Activated naive CD8-positive, alpha-beta T cell treated with anti-CD3 and anti-CD28 coated beads for 36 hours (primary cell): ENCODE results near the gene SCFD1. TPM values are rescaled to one million over a fixed set of nuclear protein-coding genes. Genes with fewer than 3 reads are reported as not detected.
"Not testable (repeated sequence)": the region's sequence is repeated elsewhere in the genome, so short reads cannot be mapped to it uniquely, and the experiment has no call there.

Source experiments
- DNase-seq: peaks from one replicate; pipeline ENCODE4 v3.0.0; 2021
- H3K27ac Mint-ChIP-seq: one replicate; pipeline ENCODE4 v1.8.0; 2022; ENCODE audit warnings: mild to moderate bottlenecking, moderate library complexity, mixed read lengths
- H3K27me3 Mint-ChIP-seq: one replicate; pipeline ENCODE4 v1.8.0; 2022; ENCODE audit warnings: mild to moderate bottlenecking, mixed read lengths
- H3K36me3 Mint-ChIP-seq: one replicate; pipeline ENCODE4 v1.8.0; 2021; ENCODE audit warnings: mild to moderate bottlenecking, mixed read lengths
- H3K4me1 Mint-ChIP-seq: one replicate; pipeline ENCODE4 v1.8.0; 2021; ENCODE audit warnings: mixed read lengths
- H3K4me3 Mint-ChIP-seq: one replicate; pipeline ENCODE4 v1.8.0; 2022; ENCODE audit warnings: mild to moderate bottlenecking, moderate library complexity, mixed read lengths
- H3K9me3 Mint-ChIP-seq: one replicate; pipeline ENCODE4 v1.8.0; 2022; ENCODE audit warnings: mixed read lengths
- total RNA-seq, 2 experiments: library from RNA; stranded (reverse); gene quantifications; one replicate each; pipeline ENCODE4 v1.2.3, GENCODE V29; 2021

The SCFD1 gene
- total RNA-seq, 2 experiments from 2014 or later, result 57.8 to 69.8 TPM

DNA sequence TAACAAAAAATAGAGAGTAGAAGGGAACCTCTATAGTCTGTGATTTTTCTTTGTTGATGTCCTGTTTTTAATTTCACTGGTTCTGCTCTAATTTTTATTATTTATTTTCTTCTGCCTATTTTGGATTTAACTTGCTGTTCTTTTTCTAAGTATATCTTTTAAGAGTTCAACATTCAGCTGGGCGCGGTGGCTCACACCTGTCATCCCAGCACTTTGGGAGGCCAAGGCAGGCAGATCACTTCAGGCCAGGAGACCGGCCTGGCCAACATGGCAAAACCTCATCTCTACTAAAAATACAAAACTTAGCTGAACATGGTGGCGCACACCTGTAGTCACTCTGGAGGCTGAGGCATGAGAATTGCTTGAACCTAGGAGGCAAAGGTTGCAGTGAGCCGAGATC, 58.7 kb downstream of the SCFD1 start:
- not testable (repeated sequence) for DNase-seq, H3K27me3 Mint-ChIP-seq, H3K4me1 Mint-ChIP-seq, H3K4me3 Mint-ChIP-seq, H3K27ac Mint-ChIP-seq, H3K9me3 Mint-ChIP-seq
- peaks cover 33% of the 10 kb centered on the region for H3K36me3 Mint-ChIP-seq

DNA sequence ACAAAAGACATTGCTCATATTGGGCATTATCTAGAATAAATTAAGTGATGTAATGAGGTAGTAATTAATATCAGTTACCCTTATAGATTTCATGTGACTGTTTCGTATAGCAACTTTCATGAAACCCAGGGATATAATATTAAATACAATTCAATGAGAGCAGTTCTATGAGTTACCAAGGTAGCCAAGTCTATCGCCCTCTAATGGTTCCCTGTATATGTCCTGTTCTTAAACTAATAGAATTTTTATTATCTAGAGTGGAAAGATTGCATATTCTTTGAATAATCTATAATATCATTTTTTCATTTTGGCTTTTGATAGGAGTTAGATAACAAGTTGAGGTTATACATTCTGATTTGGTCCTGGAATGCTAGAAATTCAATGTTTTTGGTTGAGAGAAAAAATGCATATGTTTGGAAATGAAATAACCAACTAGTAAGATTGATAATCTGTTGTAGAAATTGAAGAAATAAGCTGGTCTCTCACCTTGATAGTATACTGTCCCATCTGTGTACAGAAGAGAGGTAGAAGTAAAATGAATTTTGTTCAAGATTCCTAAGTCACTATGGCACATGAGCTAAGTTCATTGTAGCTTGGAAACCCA, 59.7 kb downstream of the SCFD1 start:
- Mint-ChIP-seq H3K4me3 (no peak overlapping the region), H3K27ac (no peak overlapping the region), H3K36me3 (peaks cover 27% of the 10 kb centered on the region), H3K4me1 (peaks cover 4% of the 10 kb centered on the region), H3K27me3 (no peaks in the 10 kb centered on the region), H3K9me3 (peaks cover 1% of the 10 kb centered on the region)
- DNase-seq, result no peak

DNA sequence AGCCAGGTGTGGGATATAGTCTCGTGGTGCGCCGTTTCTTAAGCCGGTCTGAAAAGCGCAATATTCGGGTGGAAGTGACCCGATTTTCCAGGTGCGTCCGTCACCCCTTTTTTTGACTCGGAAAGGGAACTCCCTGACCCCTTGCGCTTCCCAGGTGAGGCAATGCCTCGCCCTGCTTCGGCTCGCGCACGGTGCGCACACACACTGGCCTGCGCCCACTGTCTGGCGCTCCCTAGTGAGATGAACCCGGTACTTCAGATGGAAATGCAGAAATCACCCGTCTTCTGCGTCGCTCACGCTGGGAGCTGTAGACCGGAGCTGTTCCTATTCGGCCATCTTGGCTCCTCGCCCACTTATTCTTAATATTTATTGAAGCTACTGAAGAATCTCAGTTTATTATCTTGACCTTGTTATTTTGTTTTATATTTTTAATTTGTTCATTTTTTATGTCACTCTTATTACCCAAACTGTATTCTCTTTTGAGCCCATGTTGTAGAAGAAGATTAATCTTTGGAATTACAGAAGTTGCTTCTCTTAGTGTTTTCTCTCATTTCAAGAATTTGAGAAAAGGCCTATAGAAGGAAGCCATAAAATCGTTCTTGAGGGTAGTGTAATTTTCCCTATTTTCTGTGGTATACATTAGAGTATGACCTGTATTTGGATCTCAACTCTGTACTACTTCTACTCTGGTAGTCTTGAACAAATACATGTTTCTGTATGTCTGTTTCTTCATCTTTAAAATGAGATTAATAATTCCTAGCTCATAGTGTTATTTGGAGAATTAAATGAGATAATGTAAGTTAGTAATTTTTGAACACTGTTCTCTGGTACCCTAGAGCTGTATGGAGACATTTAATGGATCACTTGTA, 68.6 kb downstream of the SCFD1 start:
- Mint-ChIP-seq H3K27ac (peak overlapping the region; percentile 69), H3K4me3 (peak overlapping the region; percentile 54)
- not testable (repeated sequence) for H3K4me1 Mint-ChIP-seq, H3K36me3 Mint-ChIP-seq, H3K9me3 Mint-ChIP-seq, H3K27me3 Mint-ChIP-seq
- DNase-seq, result peak; percentile 37

DNA sequence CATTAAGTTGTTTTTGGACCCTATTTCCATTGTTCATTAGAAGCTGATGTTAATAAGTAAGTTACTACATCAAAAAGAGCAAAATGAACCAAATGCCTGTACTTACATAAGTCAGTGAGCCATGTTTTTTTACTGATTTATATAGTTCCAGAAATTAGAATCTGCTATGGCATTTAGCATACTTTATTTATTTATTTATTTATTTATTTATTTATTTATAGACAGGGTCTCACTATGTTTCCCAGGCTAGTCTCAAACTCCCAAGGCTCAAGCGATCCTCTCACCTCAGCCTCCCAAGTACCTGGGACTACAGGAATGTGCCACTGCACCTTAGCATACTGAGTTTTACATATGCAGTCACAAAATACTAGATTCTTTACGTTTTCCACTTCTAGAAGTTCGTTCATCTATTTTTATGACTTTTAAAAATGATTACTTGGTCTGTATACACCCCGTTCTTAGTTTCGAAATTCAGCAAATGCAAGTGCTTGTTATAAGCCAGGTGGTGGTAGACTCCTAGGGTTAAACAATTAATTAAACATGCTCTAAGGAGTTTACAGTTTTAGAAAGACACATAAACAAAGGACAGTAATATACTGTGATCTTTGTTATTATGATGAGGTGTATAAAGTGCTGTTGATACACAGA, 69.8 kb downstream of the SCFD1 start:
- Mint-ChIP-seq H3K4me1 (peaks cover 6% of the 10 kb centered on the region), H3K9me3 (no peaks in the 10 kb centered on the region), H3K27me3 (no peaks in the 10 kb centered on the region), H3K4me3 (no peak overlapping the region), H3K36me3 (peaks cover 2% of the 10 kb centered on the region), H3K27ac (peak overlapping the region; percentile 58)
- no peak for DNase-seq

DNA sequence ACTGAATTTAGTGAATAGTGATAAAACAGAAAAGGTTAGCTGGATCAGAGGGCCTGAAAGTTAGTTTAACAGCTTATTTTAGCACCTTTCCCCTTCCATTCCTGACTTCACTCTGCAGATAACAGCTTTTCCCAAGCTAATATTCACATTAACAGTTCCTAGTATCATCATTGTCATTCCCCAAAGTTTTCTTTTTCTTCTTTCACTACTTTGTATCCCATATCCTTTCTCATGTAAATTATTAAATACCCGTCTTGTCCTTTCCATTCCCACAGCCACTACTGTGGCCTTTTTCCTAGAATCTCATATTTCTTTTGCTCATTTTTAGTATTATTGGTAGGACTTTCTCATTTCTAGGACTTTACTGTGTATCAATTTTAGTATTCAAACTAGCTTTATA, 70.5 kb downstream of the SCFD1 start:
- no peaks in the 10 kb centered on the region for H3K9me3 Mint-ChIP-seq
- no peak overlapping the region for H3K4me3 Mint-ChIP-seq
- DNase-seq, result no peak
- H3K4me1 Mint-ChIP-seq, result peaks cover 6% of the 10 kb centered on the region
- H3K27me3 Mint-ChIP-seq, result no peaks in the 10 kb centered on the region
- peaks cover 3% of the 10 kb centered on the region for H3K36me3 Mint-ChIP-seq
- H3K27ac Mint-ChIP-seq, result no peak overlapping the region

DNA sequence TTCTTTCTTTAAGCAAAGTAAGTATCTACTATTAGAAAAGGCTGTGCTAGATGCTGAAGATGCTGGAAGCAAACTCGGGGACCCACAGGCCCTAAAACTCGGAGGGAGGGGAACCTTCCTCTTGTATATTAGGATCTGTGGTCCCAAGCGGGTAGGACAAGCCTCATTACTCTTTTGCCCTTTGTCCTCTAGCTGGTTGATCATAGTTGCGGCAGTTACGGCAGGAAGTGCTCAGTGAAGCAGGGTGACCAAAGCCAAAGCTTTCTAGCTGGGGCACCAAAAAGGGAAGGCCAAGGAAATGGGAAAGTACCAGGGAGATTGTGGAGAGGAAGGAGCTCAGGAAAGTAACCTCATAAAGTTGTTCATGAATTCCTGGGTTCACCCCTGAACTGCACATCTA, 76.3 kb downstream of the SCFD1 start:
- H3K9me3 Mint-ChIP-seq, result no peaks in the 10 kb centered on the region
- H3K27ac Mint-ChIP-seq, result no peak overlapping the region
- no peaks in the 10 kb centered on the region for H3K27me3 Mint-ChIP-seq
- DNase-seq, result no peak
- H3K4me3 Mint-ChIP-seq, result no peak overlapping the region
- peaks cover 10% of the 10 kb centered on the region for H3K36me3 Mint-ChIP-seq
- H3K4me1 Mint-ChIP-seq, result no peaks in the 10 kb centered on the region

GRCh38 chr14:30706704-30707103, 84.6 kb downstream of the SCFD1 start:
- H3K4me1 Mint-ChIP-seq, result no peaks in the 10 kb centered on the region
- no peak overlapping the region for H3K4me3 Mint-ChIP-seq
- H3K36me3 Mint-ChIP-seq, result peaks cover 8% of the 10 kb centered on the region
- DNase-seq, result no peak
- no peaks in the 10 kb centered on the region for H3K9me3 Mint-ChIP-seq
- no peaks in the 10 kb centered on the region for H3K27me3 Mint-ChIP-seq
- no peak overlapping the region for H3K27ac Mint-ChIP-seq

- Mint-ChIP-seq H3K9me3 (no peaks in the 10 kb centered on the region), H3K36me3 (peaks cover 8% of the 10 kb centered on the region), H3K27me3 (no peaks in the 10 kb centered on the region), H3K4me3 (no peak overlapping the region), H3K27ac (no peak overlapping the region), H3K4me1 (no peaks in the 10 kb centered on the region)
- DNase-seq, result no peak
These were observed 86.0 kb downstream of the SCFD1 start for GRCh38 chr14:30708157-30708556.

DNA sequence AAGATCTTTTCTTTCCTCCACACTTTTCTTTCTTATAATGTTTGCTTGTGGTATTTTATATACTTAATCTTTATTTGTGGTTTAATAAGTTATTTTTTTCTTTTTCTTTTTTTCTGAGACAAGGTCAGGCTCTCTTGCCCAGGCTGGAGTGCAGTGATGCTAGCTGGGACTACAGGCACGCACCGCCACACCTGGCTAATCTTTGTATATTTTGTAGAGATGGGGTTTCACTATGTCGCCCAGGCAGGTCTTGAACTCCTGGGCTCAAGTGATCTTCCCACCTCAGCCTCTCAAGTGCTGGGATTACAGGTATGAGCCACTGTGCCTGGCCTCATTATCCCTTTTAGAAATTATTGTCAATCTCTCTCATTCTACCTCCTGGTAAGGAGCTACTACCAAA, 87.1 kb downstream of the SCFD1 start:
- H3K36me3 Mint-ChIP-seq, result peaks cover 8% of the 10 kb centered on the region
- no peaks in the 10 kb centered on the region for H3K9me3 Mint-ChIP-seq
- DNase-seq, result no peak
- no peak overlapping the region for H3K27ac Mint-ChIP-seq
- no peaks in the 10 kb centered on the region for H3K4me1 Mint-ChIP-seq
- H3K4me3 Mint-ChIP-seq, result no peak overlapping the region
- no peaks in the 10 kb centered on the region for H3K27me3 Mint-ChIP-seq

- Mint-ChIP-seq H3K36me3 (peaks cover 4% of the 10 kb centered on the region), H3K4me1 (no peaks in the 10 kb centered on the region), H3K27ac (no peak overlapping the region), H3K27me3 (no peaks in the 10 kb centered on the region), H3K9me3 (no peaks in the 10 kb centered on the region), H3K4me3 (no peak overlapping the region)
- no peak for DNase-seq
These were observed 88.8 kb downstream of the SCFD1 start for GRCh38 chr14:30710876-30711275.

DNA sequence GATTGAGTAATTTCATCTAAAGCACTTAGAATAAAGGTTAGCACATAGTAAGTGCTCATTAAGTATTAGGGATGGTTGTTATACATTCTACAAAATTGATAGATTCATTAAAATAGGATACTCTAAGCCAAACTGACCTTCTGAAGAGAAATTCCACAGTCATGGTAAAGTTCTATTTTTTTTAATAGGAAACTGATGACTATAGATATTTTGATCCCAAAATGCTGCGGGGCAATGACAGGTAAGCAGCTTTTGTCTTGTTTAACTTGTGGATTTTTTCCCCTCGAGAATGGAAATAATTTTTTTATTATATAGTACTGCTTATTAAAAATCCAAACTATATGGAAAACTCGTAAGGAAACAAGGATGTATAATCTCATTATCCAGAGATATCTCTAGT, 97.0 kb downstream of the SCFD1 start:
- no peak for DNase-seq
- Mint-ChIP-seq H3K4me1 (no peaks in the 10 kb centered on the region), H3K27me3 (no peaks in the 10 kb centered on the region), H3K27ac (no peak overlapping the region), H3K36me3 (peaks cover 21% of the 10 kb centered on the region), H3K9me3 (peaks cover 4% of the 10 kb centered on the region), H3K4me3 (no peak overlapping the region)

DNA sequence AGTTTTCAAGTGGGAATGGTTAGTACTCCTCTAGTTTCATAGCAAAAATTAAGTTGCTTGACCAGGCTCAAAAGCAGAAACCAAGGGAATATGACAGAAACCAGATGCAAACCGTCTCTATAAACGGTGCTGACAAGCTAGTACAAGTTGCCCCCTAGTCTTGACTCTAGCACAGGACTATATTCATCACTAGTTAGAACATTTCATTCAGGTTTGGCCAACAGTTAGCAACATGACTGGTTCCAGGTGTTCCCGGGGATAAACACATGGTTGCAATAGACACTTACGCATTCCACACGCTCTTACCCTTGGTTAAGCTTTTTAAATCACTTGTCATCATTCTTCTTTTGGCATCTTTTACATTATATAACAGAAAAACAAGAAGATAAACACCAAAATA, 103.6 kb downstream of the SCFD1 start:
- H3K27ac Mint-ChIP-seq, result no peak overlapping the region
- no peaks in the 10 kb centered on the region for H3K27me3 Mint-ChIP-seq
- peaks cover 72% of the 10 kb centered on the region for H3K36me3 Mint-ChIP-seq
- DNase-seq, result no peak
- no peak overlapping the region for H3K4me3 Mint-ChIP-seq
- peaks cover 9% of the 10 kb centered on the region for H3K9me3 Mint-ChIP-seq
- H3K4me1 Mint-ChIP-seq, result peaks cover 2% of the 10 kb centered on the region

DNA sequence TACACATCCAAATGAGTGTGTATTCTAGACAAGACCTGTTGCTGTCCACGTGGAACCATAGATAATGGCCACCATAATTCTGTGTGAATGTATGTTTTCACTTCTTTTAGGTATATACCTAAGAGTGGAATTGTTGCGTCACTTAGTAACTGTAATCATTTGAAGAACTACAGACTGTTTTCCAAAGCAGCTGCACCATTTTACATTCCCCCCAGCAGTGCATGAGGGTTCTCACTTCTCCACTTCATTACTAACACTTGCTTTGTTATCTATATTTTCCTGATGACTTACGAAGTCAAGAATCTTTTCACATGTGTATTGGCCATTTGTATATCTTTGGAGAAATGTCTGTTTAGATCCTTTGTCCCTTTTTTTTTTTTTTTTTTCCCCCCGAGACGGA, 106.4 kb downstream of the SCFD1 start:
- Mint-ChIP-seq H3K27ac (no peak overlapping the region), H3K4me1 (peaks cover 2% of the 10 kb centered on the region), H3K9me3 (peaks cover 7% of the 10 kb centered on the region), H3K27me3 (no peaks in the 10 kb centered on the region), H3K4me3 (no peak overlapping the region), H3K36me3 (peaks cover 66% of the 10 kb centered on the region)
- no peak for DNase-seq

DNA sequence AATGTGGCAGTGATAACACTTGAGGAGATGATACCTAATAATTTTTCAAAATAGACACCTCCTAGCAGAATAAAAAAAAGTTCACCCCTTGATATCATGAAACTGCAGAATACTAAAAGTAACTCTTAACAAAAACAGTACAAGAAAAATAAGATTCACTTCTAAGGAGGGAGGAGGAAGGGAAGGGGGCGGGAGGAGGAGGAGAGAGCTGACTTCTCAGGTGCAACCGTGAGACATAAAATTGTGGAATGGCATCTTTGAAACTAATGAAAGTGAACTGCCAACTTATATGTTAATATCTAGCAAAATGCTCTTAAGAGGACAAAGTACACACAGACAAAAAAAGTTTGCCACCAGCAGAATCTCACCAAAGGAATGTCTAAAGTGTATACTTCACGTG, 115.8 kb downstream of the SCFD1 start:
- Mint-ChIP-seq H3K27ac (no peak overlapping the region), H3K4me1 (no peaks in the 10 kb centered on the region), H3K9me3 (no peaks in the 10 kb centered on the region), H3K27me3 (no peaks in the 10 kb centered on the region), H3K4me3 (no peak overlapping the region), H3K36me3 (peaks cover 9% of the 10 kb centered on the region)
- DNase-seq, result no peak

- H3K36me3 Mint-ChIP-seq, result peaks cover 4% of the 10 kb centered on the region
- no peaks in the 10 kb centered on the region for H3K27me3 Mint-ChIP-seq
- no peak for DNase-seq
- no peak overlapping the region for H3K4me3 Mint-ChIP-seq
- no peak overlapping the region for H3K27ac Mint-ChIP-seq
- no peaks in the 10 kb centered on the region for H3K9me3 Mint-ChIP-seq
- H3K4me1 Mint-ChIP-seq, result no peaks in the 10 kb centered on the region
These were observed 116.9 kb downstream of the SCFD1 start for GRCh38 chr14:30738978-30739377.
